HepG2 (cell line): Measurements from ENCODE around the gene PTPN3. TPM values are rescaled to one million over a fixed set of nuclear protein-coding genes. Genes with fewer than 3 reads are reported as not detected.

Source experiments
- MIER3 ChIP-seq: IDR thresholded peaks from 2 replicates; pipeline ENCODE4 v1.6.1; 2016; ENCODE audit warnings: missing compliant biosample characterization, borderline replicate concordance
- REXO4 ChIP-seq: sonication (generic); formaldehyde crosslinking; IDR thresholded peaks from 2 replicates; pipeline ENCODE4 v1.8.0; 2022; ENCODE audit warnings: missing genetic modification reagents, mild to moderate bottlenecking, borderline replicate concordance
- ZNF615 ChIP-seq: sonication (generic); formaldehyde crosslinking; IDR thresholded peaks from 2 replicates; pipeline ENCODE4 v1.5.0; 2020; ENCODE audit warnings: mild to moderate bottlenecking, missing genetic modification reagents, borderline replicate concordance
- polyA plus RNA-seq, 8 experiments: library from polyadenylated mRNA; depleted of rRNA in 3 of 8; stranded (reverse) in 7 of 8; unstranded in 1 of 8; fragments of >200 nt; fragmentation: Illumina TruSeq in 4 of 8; extraction: Trizol in 4 of 8; gene quantifications; 2 replicates each; pipeline versions ENCODE4 v1.2.1 to v1.2.3, GENCODE V29; 2011 to 2016; ENCODE audit warnings: low read depth in 4 of 8, missing spikeins in 1 of 8, mixed read lengths in 1 of 8; ENCODE audit not compliant: insufficient read depth in 1 of 8
- total RNA-seq, 5 experiments: library from RNA; depleted of rRNA; stranded (reverse); fragments of >200 nt; fragmentation: Illumina TruSeq; extraction: Trizol; gene quantifications; 2 replicates each; pipeline ENCODE4 v1.2.3, GENCODE V29; 2016; ENCODE audit warnings: low read depth in 1 of 5
- TF ChIP-seq, protein P1 (sequence below): sonication (generic); formaldehyde crosslinking; IDR thresholded peaks from 2 replicates; pipeline ENCODE4 v1.5.1; 2020; ENCODE audit warnings: mild to moderate bottlenecking, missing genetic modification reagents, borderline replicate concordance

The PTPN3 gene
- total and polyA plus RNA-seq, 2 of the 13 experiments (the other 11 are each of a cell fraction or from before 2014, with no cell fraction given), result 5.6 to 20.5 TPM

- TF ChIP-seq, protein P1, sequence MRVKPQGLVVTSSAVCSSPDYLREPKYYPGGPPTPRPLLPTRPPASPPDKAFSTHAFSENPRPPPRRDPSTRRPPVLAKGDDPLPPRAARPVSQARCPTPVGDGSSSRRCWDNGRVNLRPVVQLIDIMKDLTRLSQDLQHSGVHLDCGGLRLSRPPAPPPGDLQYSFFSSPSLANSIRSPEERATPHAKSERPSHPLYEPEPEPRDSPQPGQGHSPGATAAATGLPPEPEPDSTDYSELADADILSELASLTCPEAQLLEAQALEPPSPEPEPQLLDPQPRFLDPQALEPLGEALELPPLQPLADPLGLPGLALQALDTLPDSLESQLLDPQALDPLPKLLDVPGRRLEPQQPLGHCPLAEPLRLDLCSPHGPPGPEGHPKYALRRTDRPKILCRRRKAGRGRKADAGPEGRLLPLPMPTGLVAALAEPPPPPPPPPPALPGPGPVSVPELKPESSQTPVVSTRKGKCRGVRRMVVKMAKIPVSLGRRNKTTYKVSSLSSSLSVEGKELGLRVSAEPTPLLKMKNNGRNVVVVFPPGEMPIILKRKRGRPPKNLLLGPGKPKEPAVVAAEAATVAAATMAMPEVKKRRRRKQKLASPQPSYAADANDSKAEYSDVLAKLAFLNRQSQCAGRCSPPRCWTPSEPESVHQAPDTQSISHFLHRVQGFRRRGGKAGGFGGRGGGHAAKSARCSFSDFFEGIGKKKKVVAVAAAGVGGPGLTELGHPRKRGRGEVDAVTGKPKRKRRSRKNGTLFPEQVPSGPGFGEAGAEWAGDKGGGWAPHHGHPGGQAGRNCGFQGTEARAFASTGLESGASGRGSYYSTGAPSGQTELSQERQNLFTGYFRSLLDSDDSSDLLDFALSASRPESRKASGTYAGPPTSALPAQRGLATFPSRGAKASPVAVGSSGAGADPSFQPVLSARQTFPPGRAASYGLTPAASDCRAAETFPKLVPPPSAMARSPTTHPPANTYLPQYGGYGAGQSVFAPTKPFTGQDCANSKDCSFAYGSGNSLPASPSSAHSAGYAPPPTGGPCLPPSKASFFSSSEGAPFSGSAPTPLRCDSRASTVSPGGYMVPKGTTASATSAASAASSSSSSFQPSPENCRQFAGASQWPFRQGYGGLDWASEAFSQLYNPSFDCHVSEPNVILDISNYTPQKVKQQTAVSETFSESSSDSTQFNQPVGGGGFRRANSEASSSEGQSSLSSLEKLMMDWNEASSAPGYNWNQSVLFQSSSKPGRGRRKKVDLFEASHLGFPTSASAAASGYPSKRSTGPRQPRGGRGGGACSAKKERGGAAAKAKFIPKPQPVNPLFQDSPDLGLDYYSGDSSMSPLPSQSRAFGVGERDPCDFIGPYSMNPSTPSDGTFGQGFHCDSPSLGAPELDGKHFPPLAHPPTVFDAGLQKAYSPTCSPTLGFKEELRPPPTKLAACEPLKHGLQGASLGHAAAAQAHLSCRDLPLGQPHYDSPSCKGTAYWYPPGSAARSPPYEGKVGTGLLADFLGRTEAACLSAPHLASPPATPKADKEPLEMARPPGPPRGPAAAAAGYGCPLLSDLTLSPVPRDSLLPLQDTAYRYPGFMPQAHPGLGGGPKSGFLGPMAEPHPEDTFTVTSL, result no peak
- TF ChIP-seq MIER3 (CRISPR knock-in tag) (no peak), REXO4 (CRISPR knock-in tag) (no peak), ZNF615 (CRISPR knock-in tag) (no peak)
Observed at GRCh38 chr9:109466623-109467590, 31.2 kb downstream of the PTPN3 start (continued).
